ENCODE data around the gene DLG1. TPM values are rescaled to one million over a fixed set of nuclear protein-coding genes. Genes with fewer than 3 reads are reported as not detected.

The DLG1 gene
- polyA plus RNA-seq, 1 experiment, result 58.9 TPM

- TF ChIP-seq, protein P1, sequence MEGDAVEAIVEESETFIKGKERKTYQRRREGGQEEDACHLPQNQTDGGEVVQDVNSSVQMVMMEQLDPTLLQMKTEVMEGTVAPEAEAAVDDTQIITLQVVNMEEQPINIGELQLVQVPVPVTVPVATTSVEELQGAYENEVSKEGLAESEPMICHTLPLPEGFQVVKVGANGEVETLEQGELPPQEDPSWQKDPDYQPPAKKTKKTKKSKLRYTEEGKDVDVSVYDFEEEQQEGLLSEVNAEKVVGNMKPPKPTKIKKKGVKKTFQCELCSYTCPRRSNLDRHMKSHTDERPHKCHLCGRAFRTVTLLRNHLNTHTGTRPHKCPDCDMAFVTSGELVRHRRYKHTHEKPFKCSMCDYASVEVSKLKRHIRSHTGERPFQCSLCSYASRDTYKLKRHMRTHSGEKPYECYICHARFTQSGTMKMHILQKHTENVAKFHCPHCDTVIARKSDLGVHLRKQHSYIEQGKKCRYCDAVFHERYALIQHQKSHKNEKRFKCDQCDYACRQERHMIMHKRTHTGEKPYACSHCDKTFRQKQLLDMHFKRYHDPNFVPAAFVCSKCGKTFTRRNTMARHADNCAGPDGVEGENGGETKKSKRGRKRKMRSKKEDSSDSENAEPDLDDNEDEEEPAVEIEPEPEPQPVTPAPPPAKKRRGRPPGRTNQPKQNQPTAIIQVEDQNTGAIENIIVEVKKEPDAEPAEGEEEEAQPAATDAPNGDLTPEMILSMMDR (IDR thresholded peaks at IDR 0.05; ENCODE audit: low read depth, low read length), result no peak
- H3K9me3 ChIP-seq (ENCODE audit: control insufficient read depth, insufficient read depth, low read length), result no peaks in the 10 kb centered on the region
- ChIA-PET POLR2A (interaction anchor here (0.6 kb wide), 1 partner anchor 11 kb away, joined by 4 read pairs; no protein-coding TSS in a partner anchor), CTCF (no interaction called here)
- no peak overlapping the region for H3K27ac ChIP-seq (ENCODE audit: low read depth, low read length)
- no peaks in the 10 kb centered on the region for H3K27me3 ChIP-seq (ENCODE audit: control insufficient read depth, insufficient read depth, low read length)
- no peak overlapping the region for H3K4me3 ChIP-seq (ENCODE audit: low read depth, low read length)
- DNase-seq (ENCODE audit: low read depth, low spot score), result no peak
Measured at GRCh38 chr3:197229836-197230235, 68.6 kb downstream of the DLG1 start.

DNA sequence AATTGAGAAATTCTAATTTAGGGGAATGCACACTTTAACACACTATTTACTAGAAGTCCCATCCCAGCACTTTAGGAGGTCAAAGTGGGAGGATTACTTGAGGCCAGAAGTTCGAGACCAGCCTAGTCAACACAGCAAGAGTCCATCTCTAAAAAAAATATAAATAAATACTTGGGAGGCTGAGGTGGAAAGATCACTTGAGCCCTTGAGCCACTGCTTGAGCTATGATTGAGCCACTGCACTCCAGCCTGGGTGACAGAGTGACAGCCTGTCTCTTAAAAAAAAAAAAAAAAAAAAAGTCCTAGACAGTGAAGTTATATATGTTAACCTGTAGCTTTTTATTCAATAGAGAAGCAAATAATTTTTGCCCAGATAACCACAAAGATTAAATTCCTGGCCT lies 69.2 kb downstream of the DLG1 start:
- no peak for DNase-seq (ENCODE audit: low read depth, low spot score)
- no peak overlapping the region for H3K4me3 ChIP-seq (ENCODE audit: low read depth, low read length)
- CTCF ChIA-PET, result no interaction called here
- POLR2A ChIA-PET, result interaction anchor here (0.6 kb wide), 1 partner anchor 11 kb away, joined by 4 read pairs; no protein-coding TSS in a partner anchor
- no peaks in the 10 kb centered on the region for H3K27me3 ChIP-seq (ENCODE audit: control insufficient read depth, insufficient read depth, low read length)
- no peaks in the 10 kb centered on the region for H3K9me3 ChIP-seq (ENCODE audit: control insufficient read depth, insufficient read depth, low read length)
- no peak overlapping the region for H3K27ac ChIP-seq (ENCODE audit: low read depth, low read length)
- TF ChIP-seq, protein P1 (IDR thresholded peaks at IDR 0.05; ENCODE audit: low read depth, low read length), result no peak

GRCh38 chr3:197227780-197228574 lies 70.4 kb downstream of the DLG1 start:
- Histone ChIP-seq H3K27ac (ENCODE audit: low read depth, low read length) (no peak overlapping the region), H3K4me3 (ENCODE audit: low read depth, low read length) (no peak overlapping the region), H3K9me3 (ENCODE audit: control insufficient read depth, insufficient read depth, low read length) (no peaks in the 10 kb centered on the region), H3K27me3 (ENCODE audit: control insufficient read depth, insufficient read depth, low read length) (no peaks in the 10 kb centered on the region)
- ChIA-PET POLR2A (no interaction called here), CTCF (interaction anchor here (2.6 kb wide), 1 partner anchor 29 kb away, joined by 10 read pairs; no protein-coding TSS in a partner anchor)
- no peak for DNase-seq (ENCODE audit: low read depth, low spot score)
- TF ChIP-seq, protein P1 (IDR thresholded peaks at IDR 0.05; ENCODE audit: low read depth, low read length), result no peak

DNA sequence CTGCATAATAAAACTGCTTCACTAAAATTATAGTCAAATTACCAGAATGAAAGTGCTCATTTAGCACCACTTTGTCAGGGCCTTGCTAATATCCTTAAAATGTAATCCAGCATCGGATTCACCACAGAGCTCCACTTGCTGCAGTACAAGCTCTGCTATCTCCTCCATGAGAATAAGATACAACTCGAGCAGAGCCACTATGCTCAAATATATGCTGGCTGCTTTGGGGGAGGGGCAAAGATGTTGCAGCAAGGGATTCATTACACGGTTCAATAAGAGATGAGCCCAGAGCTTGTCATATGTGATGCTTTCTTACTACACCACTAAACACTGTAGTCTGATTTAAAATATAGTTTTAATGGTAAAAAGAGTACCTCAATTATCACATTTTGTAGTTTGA lies 72.2 kb downstream of the DLG1 start:
- POLR2A ChIA-PET, result no interaction called here
- TF ChIP-seq, protein P1 (IDR thresholded peaks at IDR 0.05; ENCODE audit: low read depth, low read length), result no peak
- Histone ChIP-seq H3K4me3 (ENCODE audit: low read depth, low read length) (no peak overlapping the region), H3K27me3 (ENCODE audit: control insufficient read depth, insufficient read depth, low read length) (no peaks in the 10 kb centered on the region), H3K9me3 (ENCODE audit: control insufficient read depth, insufficient read depth, low read length) (no peaks in the 10 kb centered on the region), H3K27ac (ENCODE audit: low read depth, low read length) (no peak overlapping the region)
- no peak for DNase-seq (ENCODE audit: low read depth, low spot score)
- CTCF ChIA-PET, result interaction anchor here (0.9 to 3.9 kb wide), 5 partner anchors 16 to 328 kb away, joined by 3 to 39 read pairs (median 3); no protein-coding TSS in a partner anchor

DNA sequence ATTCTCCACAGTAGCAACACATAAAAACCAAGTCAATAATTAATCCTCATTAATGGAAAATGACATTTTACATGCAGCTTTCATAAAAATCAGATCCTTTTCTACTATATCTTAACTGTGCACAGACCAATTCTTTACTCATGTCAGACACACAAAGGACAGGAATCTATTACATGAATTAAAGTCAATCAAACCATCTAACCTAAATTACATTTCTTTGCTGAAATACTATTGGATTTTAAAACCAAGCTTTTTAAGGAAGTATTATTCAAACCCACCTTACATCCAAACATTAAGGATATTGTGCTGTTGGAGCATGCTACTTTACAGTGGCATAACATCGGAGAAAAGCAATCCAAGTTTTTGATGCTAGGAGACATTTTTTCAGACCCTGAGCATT lies 72.8 kb downstream of the DLG1 start:
- TF ChIP-seq, protein P1 (IDR thresholded peaks at IDR 0.05; ENCODE audit: low read depth, low read length), result no peak
- POLR2A ChIA-PET, result no interaction called here
- CTCF ChIA-PET, result interaction anchor here (0.9 to 3.9 kb wide), 3 partner anchors 31 to 329 kb away, joined by 3 to 39 read pairs (median 10); no protein-coding TSS in a partner anchor
- Histone ChIP-seq H3K9me3 (ENCODE audit: control insufficient read depth, insufficient read depth, low read length) (no peaks in the 10 kb centered on the region), H3K27ac (ENCODE audit: low read depth, low read length) (no peak overlapping the region), H3K27me3 (ENCODE audit: control insufficient read depth, insufficient read depth, low read length) (no peaks in the 10 kb centered on the region), H3K4me3 (ENCODE audit: low read depth, low read length) (no peak overlapping the region)
- no peak for DNase-seq (ENCODE audit: low read depth, low spot score)

All from AG04450 (cell line).